ENCODE measurements around the gene CCNJL. TPM values are rescaled to one million over a fixed set of nuclear protein-coding genes. Genes with fewer than 3 reads are reported as not detected.

Gene CCNJL
- total and polyA plus RNA-seq, 2 of the 8 experiments (the other 6 are each of a cell fraction or from before 2014, with no cell fraction given): 34.6 to 44.7 TPM

- H3K4ac ChIP-seq (replicated peaks; ENCODE audit: insufficient read length, low read depth, low read length): no peak overlapping the region
- TF ChIP-seq CTCF (IDR thresholded peaks at IDR 0.05; ENCODE audit: control extremely low read depth in 1 of 3, insufficient read depth in 1 of 3, low read depth in 1 of 3, low read length in 3 of 3) (no peak), BCL11A (IDR thresholded peaks at IDR 0.05; ENCODE audit: low read depth in 2 of 2, low read length in 2 of 2) (no peak), NANOG (IDR thresholded peaks at IDR 0.05; ENCODE audit: insufficient read depth, low read depth, low read length, poor library complexity, severe bottlenecking) (no peak), SIX5 (IDR thresholded peaks at IDR 0.05; ENCODE audit: low read depth, low read length) (no peak), TCF12 (IDR thresholded peaks at IDR 0.05; ENCODE audit: low read depth, low read length) (no peak), SRF (IDR thresholded peaks at IDR 0.05; ENCODE audit: low read depth, low read length) (no peak), KDM4A (IDR thresholded peaks at IDR 0.05; ENCODE audit: low read depth, low read length, severe bottlenecking) (no peak), EZH2 (IDR thresholded peaks at IDR 0.05; ENCODE audit: low read depth, low read length, severe bottlenecking) (no peak), ATF2 (IDR thresholded peaks at IDR 0.05; ENCODE audit: low read length) (no peak)
Measured at GRCh38 chr5:160297776-160298175, 14.6 kb downstream of the CCNJL start.

More at GRCh38 chr5:160297776-160298175, 14.6 kb downstream of the CCNJL start:
- H3K23me2 ChIP-seq (ENCODE audit: low read depth, low read length): no peaks in the 10 kb centered on the region
- H3K14ac ChIP-seq (ENCODE audit: insufficient read length): no peak overlapping the region
- H3K4me1 ChIP-seq (replicated peaks in 1 of 4; ENCODE audit: control insufficient read depth in 3 of 4, insufficient read depth in 4 of 4, low read length in 3 of 4): peaks cover 6 to 16% (median 14%) of the 10 kb centered on the region in 4 experiments
- H2BK20ac ChIP-seq (ENCODE audit: low read length): no peak overlapping the region
- no peak overlapping the region for H2BK15ac ChIP-seq (ENCODE audit: low read length)
- CTCF ChIA-PET (ENCODE audit: partially characterized antibody): interaction anchor here (1.0 to 2.6 kb wide), 6 partner anchors 9 to 276 kb away, joined by 3 to 8 read pairs (median 4); no protein-coding TSS in a partner anchor
- no peaks in the 10 kb centered on the region for H3K27me3 ChIP-seq (replicated peaks in 1 of 4; ENCODE audit: control insufficient read depth in 3 of 4, extremely low read depth in 1 of 4, insufficient read depth in 3 of 4, low read length in 3 of 4)
- H4K91ac ChIP-seq (replicated peaks; ENCODE audit: insufficient read length, low read length): no peak overlapping the region
- peaks cover 1 to 12% of the 10 kb centered on the region in 2 experiments for H4K20me1 ChIP-seq (replicated peaks in 1 of 2; ENCODE audit: control insufficient read depth in 1 of 2, insufficient read depth in 2 of 2, low read length in 2 of 2)
- peaks cover 0 to 4% (median 0%) of the 10 kb centered on the region in 4 experiments; a peak in 2 of 8 replicates for H3K36me3 ChIP-seq (ENCODE audit: control insufficient read depth in 2 of 4, insufficient read depth in 4 of 4, low read length in 3 of 4)
- no peak overlapping the region for H2AFZ ChIP-seq (ENCODE audit: low read length)
- 91% methylated on average over 5 of the region's 5 CpGs; no CpG with 5 or more reads in 1 of the 2 experiments for WGBS, 2 experiments (ENCODE audit: extremely low coverage in 1 of 2, insufficient coverage in 1 of 2, insufficient read length in 1 of 2, insufficient replicate concordance in 2 of 2, low coverage in 1 of 2, low lambda C conversion rate in 2 of 2, missing lambda C conversion rate in 1 of 2)
- no peak overlapping the region for H4K5ac ChIP-seq (ENCODE audit: insufficient read length, low read depth, low read length)
- H3K18ac ChIP-seq (ENCODE audit: extremely low read depth, low read length): no peak overlapping the region
- no peak for DNase-seq (ENCODE audit: low read depth in 1 of 2, low spot score in 2 of 2)
- no peak overlapping the region for H2BK12ac ChIP-seq (ENCODE audit: low read depth, low read length)
- H3K23ac ChIP-seq (ENCODE audit: insufficient read length): no peak overlapping the region
- H3K79me2 ChIP-seq (ENCODE audit: control insufficient read depth in 1 of 2, insufficient read depth in 2 of 2, low read length in 2 of 2): peaks cover 17 to 89% of the 10 kb centered on the region in 2 experiments
- H3K4me3 ChIP-seq (ENCODE audit: extremely low read depth in 1 of 4, insufficient read depth in 2 of 4, low read depth in 3 of 4, low read length in 4 of 4): no peak overlapping the region
- H3K27ac ChIP-seq (ENCODE audit: low read depth, low read length): no peak overlapping the region
- no peak overlapping the region for H4K8ac ChIP-seq (ENCODE audit: extremely low read depth, insufficient read depth, low read length)
- H2BK120ac ChIP-seq (replicated peaks; ENCODE audit: low read depth, low read length): no peak overlapping the region
- no peak for FAIRE-seq
- peaks cover 24% of the 10 kb centered on the region for H3K79me1 ChIP-seq (ENCODE audit: low read depth, low read length)
- H2BK5ac ChIP-seq (ENCODE audit: low read depth, low read length): no peak overlapping the region
- H3K56ac ChIP-seq (replicated peaks; ENCODE audit: insufficient read length, low read depth, low read length): no peak overlapping the region
- H2AK5ac ChIP-seq (ENCODE audit: low read depth, low read length): no peak overlapping the region
- H3K9me3 ChIP-seq (ENCODE audit: insufficient read depth in 2 of 2, low read depth in 1 of 2, low read length in 1 of 2): no peaks in the 10 kb centered on the region
- H3K9ac ChIP-seq (replicated peaks in 1 of 4; ENCODE audit: extremely low read depth in 1 of 4, low read depth in 3 of 4, low read length in 3 of 4): no peak overlapping the region
- POLR2A ChIA-PET (ENCODE audit: partially characterized antibody): interaction anchor here (1.1 to 2.5 kb wide), 3 partner anchors 11 to 24 kb away, joined by 3 to 12 read pairs (median 3); partner anchors contain the start of gene CCNJL
- H3K4me2 ChIP-seq (ENCODE audit: insufficient read depth in 1 of 2, low read depth in 2 of 2, low read length in 2 of 2): no peak overlapping the region

All from H1 (cell line).